Astrocyte of the cerebellum (primary cell): ENCODE measurements around the gene TMEM88.

Experiments
- DNase-seq: peaks from one replicate; pipeline ENCODE4 v3.0.0-alpha.2; 2011; ENCODE audit warnings: low read depth
- H3K4me3 ChIP-seq: 2 replicates; pipeline ENCODE4 v1.5.1; 2011; ENCODE audit warnings: mild to moderate bottlenecking, low read depth, low read length, moderate library complexity
- CTCF ChIP-seq: IDR thresholded peaks from 2 replicates; pipeline ENCODE4 v1.5.1; 2012; ENCODE audit warnings: low read length, low read depth, moderate library complexity, mild to moderate bottlenecking; ENCODE audit errors: missing control alignments
- in situ Hi-C: cut with HindIII; loops from 2 replicates; pipeline ENCODE4 v1.10.0; 2017; ENCODE audit warnings: low sequenced_read_pairs

Gene TMEM88

GRCh38 chr17:7839876-7840261 is 15.0 kb upstream of the TMEM88 start:
- DNase-seq = no peak
- no peak overlapping the region for H3K4me3 ChIP-seq
- in situ Hi-C loops = no loop called here
- no peak for TF ChIP-seq CTCF

- no peak for TF ChIP-seq CTCF
- DNase-seq = no peak
- in situ Hi-C loops = no loop called here
- no peak overlapping the region for H3K4me3 ChIP-seq
Observed at GRCh38 chr17:7840441-7840840, 14.4 kb upstream of the TMEM88 start.

- peak overlapping the region; percentile 70 for H3K4me3 ChIP-seq
- in situ Hi-C loops = no loop called here
- no peak for TF ChIP-seq CTCF
- no peak for DNase-seq
Observed at GRCh38 chr17:7840875-7841274, 14.0 kb upstream of the TMEM88 start.

- in situ Hi-C loops = no loop called here
- DNase-seq = peak; percentile 66
- H3K4me3 ChIP-seq = peak overlapping the region; percentile 70
- no peak for TF ChIP-seq CTCF
Observed at GRCh38 chr17:7841396-7841914, 13.4 kb upstream of the TMEM88 start.

GRCh38 chr17:7841915-7842379 is 12.9 kb upstream of the TMEM88 start:
- DNase-seq = peak; percentile 59
- peak overlapping the region; percentile 70 for H3K4me3 ChIP-seq
- no peak for TF ChIP-seq CTCF
- in situ Hi-C loops = no loop called here

- H3K4me3 ChIP-seq = peak overlapping the region; percentile 70
- DNase-seq = no peak
- in situ Hi-C loops = no loop called here
- no peak for TF ChIP-seq CTCF
Observed at GRCh38 chr17:7842380-7843256, 12.2 kb upstream of the TMEM88 start.
